Activated gamma-delta T cell (primary cell): ENCODE measurements around the gene IL1RAP.
"Not testable (repeated sequence)": the region's sequence is repeated elsewhere in the genome, so short reads cannot be mapped to it uniquely, and the experiment has no call there.

Source experiments
- DNase-seq: peaks from one replicate; lab custom pipeline; 2025; lab: John Stamatoyannopoulos, UW

Gene IL1RAP

GRCh38 chr3:190666821-190667220 lies 152.9 kb downstream of the IL1RAP start:
- no peak for DNase-seq

- DNase-seq, result no peak
Observed at GRCh38 chr3:190671658-190672057, 157.8 kb downstream of the IL1RAP start.

- no peak for DNase-seq
Observed at GRCh38 chr3:190673148-190673547, 159.3 kb downstream of the IL1RAP start.

GRCh38 chr3:190676481-190676880 lies 162.6 kb downstream of the IL1RAP start:
- no peak for DNase-seq

GRCh38 chr3:190677001-190677400 lies 163.1 kb downstream of the IL1RAP start:
- no peak for DNase-seq

GRCh38 chr3:190677868-190678267 lies 164.0 kb downstream of the IL1RAP start:
- not testable (repeated sequence) for DNase-seq

GRCh38 chr3:190680691-190681090 lies 166.8 kb downstream of the IL1RAP start:
- DNase-seq, result no peak

- no peak for DNase-seq
Observed at GRCh38 chr3:190684776-190685175, 170.9 kb downstream of the IL1RAP start.

GRCh38 chr3:190686011-190686410 lies 172.1 kb downstream of the IL1RAP start:
- DNase-seq, result no peak

GRCh38 chr3:190690246-190690645 lies 176.4 kb downstream of the IL1RAP start:
- no peak for DNase-seq

GRCh38 chr3:190692256-190692655 lies 178.4 kb downstream of the IL1RAP start:
- DNase-seq, result no peak

GRCh38 chr3:190694335-190695001 lies 180.6 kb downstream of the IL1RAP start:
- no peak for DNase-seq

GRCh38 chr3:190695225-190695624 lies 181.3 kb downstream of the IL1RAP start:
- no peak for DNase-seq

- no peak for DNase-seq
Observed at GRCh38 chr3:190695994-190696393, 182.1 kb downstream of the IL1RAP start.

- no peak for DNase-seq
Observed at GRCh38 chr3:190696777-190697501, 183.1 kb downstream of the IL1RAP start.

GRCh38 chr3:190697502-190697830 lies 183.6 kb downstream of the IL1RAP start:
- no peak for DNase-seq

- no peak for DNase-seq
Observed at GRCh38 chr3:190697901-190698300, 184.0 kb downstream of the IL1RAP start.

GRCh38 chr3:190699776-190700175 lies 185.9 kb downstream of the IL1RAP start:
- DNase-seq, result no peak

GRCh38 chr3:190701096-190701532 lies 187.2 kb downstream of the IL1RAP start:
- no peak for DNase-seq

- DNase-seq, result no peak
Observed at GRCh38 chr3:190706582-190706981, 192.7 kb downstream of the IL1RAP start.
